ENCODE measurements around the gene FBP1. TPM values are rescaled to one million over a fixed set of nuclear protein-coding genes. Genes with fewer than 3 reads are reported as not detected.

The FBP1 gene
- total RNA-seq, 1 donor from 2014 or later: not detected

GRCh38 chr9:94654165-94654894 is 15.0 kb upstream of the FBP1 start:
- Histone ChIP-seq H3K4me3 (ENCODE audit: low read depth, low read length) (no peak overlapping the region), H3K36me3 (ENCODE audit: control insufficient read depth, insufficient read depth, low read length) (no peaks in the 10 kb centered on the region), H3K27me3 (ENCODE audit: control insufficient read depth, insufficient read depth, low read length) (no peaks in the 10 kb centered on the region)
- FAIRE-seq (no peak), DNase-seq (ENCODE audit: low read depth) (peak; percentile 46)
- no peak for TF ChIP-seq CTCF (IDR thresholded peaks at IDR 0.05; ENCODE audit: insufficient read depth, low read length, severe bottlenecking)

GRCh38 chr9:94650949-94651348 is 11.6 kb upstream of the FBP1 start:
- Histone ChIP-seq H3K27me3 (ENCODE audit: control insufficient read depth, insufficient read depth, low read length) (no peaks in the 10 kb centered on the region), H3K36me3 (ENCODE audit: control insufficient read depth, insufficient read depth, low read length) (no peaks in the 10 kb centered on the region), H3K4me3 (ENCODE audit: low read depth, low read length) (no peak overlapping the region)
- TF ChIP-seq CTCF (IDR thresholded peaks at IDR 0.05; ENCODE audit: insufficient read depth, low read length, severe bottlenecking): no peak
- no peak for FAIRE-seq
- no peak for DNase-seq (ENCODE audit: low read depth)

GRCh38 chr9:94649100-94649819 is 9.9 kb upstream of the FBP1 start:
- Histone ChIP-seq H3K36me3 (ENCODE audit: control insufficient read depth, insufficient read depth, low read length) (no peaks in the 10 kb centered on the region), H3K4me3 (ENCODE audit: low read depth, low read length) (no peak overlapping the region), H3K27me3 (ENCODE audit: control insufficient read depth, insufficient read depth, low read length) (no peaks in the 10 kb centered on the region)
- DNase-seq (ENCODE audit: low read depth) (peak; percentile 85), FAIRE-seq (no peak)
- TF ChIP-seq CTCF (IDR thresholded peaks at IDR 0.05; ENCODE audit: insufficient read depth, low read length, severe bottlenecking): no peak

GRCh38 chr9:94648185-94648584 is 8.9 kb upstream of the FBP1 start:
- no peaks in the 10 kb centered on the region for H3K36me3 ChIP-seq (ENCODE audit: control insufficient read depth, insufficient read depth, low read length)
- FAIRE-seq: no peak
- H3K27me3 ChIP-seq (ENCODE audit: control insufficient read depth, insufficient read depth, low read length): no peaks in the 10 kb centered on the region
- no peak for DNase-seq (ENCODE audit: low read depth)
- TF ChIP-seq CTCF (IDR thresholded peaks at IDR 0.05; ENCODE audit: insufficient read depth, low read length, severe bottlenecking): no peak
- no peak overlapping the region for H3K4me3 ChIP-seq (ENCODE audit: low read depth, low read length)

GRCh38 chr9:94645901-94646300 is 6.6 kb upstream of the FBP1 start:
- no peaks in the 10 kb centered on the region for H3K27me3 ChIP-seq (ENCODE audit: control insufficient read depth, insufficient read depth, low read length)
- no peak overlapping the region for H3K4me3 ChIP-seq (ENCODE audit: low read depth, low read length)
- FAIRE-seq (no peak), DNase-seq (ENCODE audit: low read depth) (no peak)
- H3K36me3 ChIP-seq (ENCODE audit: control insufficient read depth, insufficient read depth, low read length): no peaks in the 10 kb centered on the region
- no peak for TF ChIP-seq CTCF (IDR thresholded peaks at IDR 0.05; ENCODE audit: insufficient read depth, low read length, severe bottlenecking)

Measured in bronchial epithelial cell (primary cell).